C4-2B (cell line): ENCODE measurements around the gene SFTPB.
A peak's percentile ranks its signal among the peaks of the same experiment; 100 is the strongest.
"Not testable (repeated sequence)": the region's sequence is repeated elsewhere in the genome, so short reads cannot be mapped to it uniquely, and the experiment has no call there.

Source experiments
- H3K27ac ChIP-seq: fragments of 450-650 bp; 2 replicates; pipeline ENCODE4 v1.5.1; 2017
- CTCF ChIP-seq: fragments of 450-650 bp; conservative IDR thresholded peaks from 2 replicates; pipeline ENCODE4 v1.5.1; 2017; ENCODE audit warnings: mild to moderate bottlenecking
- ZFX ChIP-seq: fragments of 450-650 bp; IDR thresholded peaks from 2 replicates; pipeline ENCODE4 v1.6.1; 2017

Gene SFTPB

DNA sequence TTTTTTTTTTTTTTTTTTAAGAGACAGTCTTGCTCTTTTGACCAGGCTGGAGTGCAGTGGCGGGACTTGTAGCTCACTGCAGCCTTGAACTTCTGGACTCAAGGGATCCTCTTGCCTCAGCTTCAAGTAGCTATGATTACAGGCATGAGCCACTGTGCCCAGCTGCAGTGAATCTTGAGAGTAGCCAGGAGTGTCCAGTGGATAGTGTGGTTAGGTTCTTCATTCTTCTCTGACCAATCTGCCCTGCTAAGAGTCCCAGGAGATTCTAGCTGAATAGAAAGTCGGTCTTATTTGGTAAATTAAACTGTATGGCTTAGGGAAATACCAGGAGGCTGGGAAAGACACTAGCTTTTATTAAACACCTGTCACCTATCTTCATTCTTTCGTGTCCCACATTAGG lies 36.7 kb downstream of the SFTPB start:
- no peak for TF ChIP-seq ZFX
- no peak for TF ChIP-seq CTCF
- no peak overlapping the region for H3K27ac ChIP-seq

DNA sequence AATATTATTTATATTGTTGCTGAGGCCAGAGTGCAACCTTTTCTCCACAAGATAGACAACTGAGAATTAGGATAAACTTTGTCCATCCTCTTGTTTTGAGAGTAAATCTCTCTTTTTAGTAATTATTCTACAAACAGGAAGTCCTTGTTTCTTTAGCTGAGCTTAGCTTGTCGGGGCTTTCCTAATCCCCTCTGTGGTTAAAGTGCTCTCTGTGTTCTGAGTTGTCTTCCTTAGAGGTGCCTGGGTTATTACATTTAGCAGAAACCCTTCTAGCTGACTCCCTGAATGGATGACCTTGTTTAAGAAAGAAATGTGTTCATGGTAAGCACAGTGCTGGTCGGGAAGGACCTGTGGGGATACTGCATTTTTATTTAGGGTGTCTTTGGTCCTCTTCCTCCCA lies 39.3 kb downstream of the SFTPB start:
- H3K27ac ChIP-seq, result no peak overlapping the region
- no peak for TF ChIP-seq ZFX
- no peak for TF ChIP-seq CTCF

DNA sequence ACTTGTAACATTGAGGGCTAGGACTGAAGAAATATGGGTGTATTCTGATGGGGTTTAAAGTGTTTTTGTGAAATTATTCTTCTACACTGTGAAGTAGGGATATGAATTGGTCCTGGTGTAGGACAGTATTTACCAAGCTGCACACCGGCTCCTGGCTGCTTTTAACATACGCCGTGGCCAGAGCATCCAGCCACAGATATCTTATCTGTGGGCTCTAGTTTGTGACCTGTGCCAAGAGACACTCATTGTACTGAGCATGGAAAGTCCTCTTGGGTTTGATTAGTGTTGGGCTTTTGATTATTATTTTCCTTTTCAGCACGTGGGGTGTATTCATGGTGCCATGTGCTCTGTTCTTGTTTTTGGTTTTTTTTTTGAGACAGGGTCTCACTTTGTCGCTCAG lies 44.0 kb downstream of the SFTPB start:
- H3K27ac ChIP-seq, result no peak overlapping the region
- TF ChIP-seq CTCF (no peak), ZFX (no peak)

GRCh38 chr2:85621338-85621737 lies 46.7 kb downstream of the SFTPB start:
- TF ChIP-seq CTCF (no peak), ZFX (no peak)
- no peak overlapping the region for H3K27ac ChIP-seq

DNA sequence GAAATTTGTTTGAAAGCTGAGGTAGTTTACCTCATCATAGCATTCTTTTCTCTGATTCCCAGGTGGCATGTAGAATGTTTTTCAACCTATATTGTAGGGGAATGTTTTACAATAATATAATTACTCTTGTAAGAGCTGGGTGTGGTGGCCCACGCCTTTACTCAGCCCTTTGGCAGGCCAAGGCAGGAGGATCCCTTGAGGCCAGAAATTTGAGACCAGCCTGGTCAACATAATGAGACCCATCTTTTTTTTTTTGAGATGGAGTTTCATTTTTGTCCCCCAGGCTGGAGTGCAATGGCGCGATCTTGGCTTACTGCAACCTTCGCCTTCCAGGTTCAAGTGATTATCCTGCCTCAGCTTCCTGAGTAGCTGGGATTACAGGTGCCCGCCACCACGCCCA lies 48.4 kb downstream of the SFTPB start:
- TF ChIP-seq ZFX (no peak), CTCF (no peak)

DNA sequence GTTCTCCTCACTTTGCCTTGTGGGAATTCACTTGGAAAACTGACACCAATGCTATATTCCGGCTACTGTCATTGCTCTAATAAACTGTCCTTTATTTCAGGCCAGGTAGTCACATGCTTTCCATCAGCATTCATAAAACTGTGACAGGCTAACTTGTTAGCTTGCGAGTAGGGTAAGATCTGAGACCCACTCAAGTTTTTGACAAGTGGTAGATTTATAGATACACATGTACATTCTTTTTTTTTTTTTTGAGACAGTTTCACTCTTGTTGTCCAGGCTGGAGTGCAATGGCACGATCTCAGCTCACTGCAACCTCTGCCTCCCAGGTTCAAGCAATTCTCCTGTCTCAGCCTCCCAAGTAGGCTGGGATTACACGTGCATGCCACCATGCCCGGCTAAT lies 50.3 kb downstream of the SFTPB start:
- not testable (repeated sequence) for H3K27ac ChIP-seq

More for the DNA sequence above, 48.4 kb downstream of the SFTPB start:
- H3K27ac ChIP-seq, result no peak overlapping the region

GRCh38 chr2:85615413-85615728 lies 52.6 kb downstream of the SFTPB start:
- no peak for TF ChIP-seq ZFX
- no peak for TF ChIP-seq CTCF
- peak overlapping the region; percentile 87 for H3K27ac ChIP-seq

DNA sequence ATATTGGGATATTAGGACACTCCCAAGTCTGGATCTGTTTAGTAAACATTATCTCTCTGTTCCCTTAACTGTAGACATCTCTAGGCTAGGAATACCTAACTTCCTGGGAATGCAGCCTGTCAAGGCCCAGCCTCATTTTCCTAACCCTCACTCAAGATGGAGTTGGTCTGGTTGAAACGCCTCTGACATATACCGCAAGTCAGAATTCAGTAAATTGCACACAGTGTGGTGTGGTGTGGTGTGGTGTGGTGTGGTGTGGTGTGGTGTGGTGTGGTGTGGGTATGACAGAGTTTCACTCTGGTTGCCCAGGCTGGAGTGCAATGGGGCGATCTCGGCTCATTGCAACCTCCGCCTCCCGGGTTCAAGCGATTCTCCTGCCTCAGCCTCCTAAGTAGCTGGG lies 53.2 kb downstream of the SFTPB start:
- H3K27ac ChIP-seq, result not testable (repeated sequence)
